Neural cell (in vitro differentiated cells): ENCODE measurements around the gene BGN. TPM values are rescaled to one million over a fixed set of nuclear protein-coding genes. Genes with fewer than 3 reads are reported as not detected.

Experiments
- H2AFZ ChIP-seq: fragments of 200-600, 300-800 bp; sonication (generic), shearing (Covaris generic); 2 replicates; pipeline ENCODE4 v1.6.0; 2014; ENCODE audit warnings: low read depth, mild to moderate bottlenecking, antibody characterized with exemption, low read length, moderate library complexity
- H3F3A ChIP-seq: fragments of 200-600 bp; shearing (Covaris generic); 2 replicates; pipeline ENCODE4 v1.6.1; 2016; ENCODE audit warnings: mild to moderate bottlenecking, moderate library complexity, mixed read lengths, antibody characterized with exemption, low read length; ENCODE audit not compliant: insufficient read depth, poor library complexity, severe bottlenecking
- H3K27ac ChIP-seq: fragments of 200-600, 300-800 bp; sonication (generic), shearing (Covaris generic); 2 replicates; pipeline ENCODE4 v1.5.1; 2014; ENCODE audit warnings: mild to moderate bottlenecking, low read length, moderate library complexity
- H3K27me3 ChIP-seq: fragments of 300-800, 200-600 bp; sonication (generic), shearing (Covaris generic); 2 replicates; pipeline ENCODE4 v1.6.0; 2014; ENCODE audit warnings: mild to moderate bottlenecking, low read depth, low read length, moderate library complexity; ENCODE audit not compliant: insufficient read depth
- H3K36me3 ChIP-seq: fragments of 300-800, 200-600 bp; sonication (generic), shearing (Covaris generic); 2 replicates; pipeline ENCODE4 v1.5.1; 2014; ENCODE audit warnings: mild to moderate bottlenecking, antibody characterized with exemption, low read length, moderate library complexity; ENCODE audit not compliant: insufficient read depth
- H3K4me2 ChIP-seq: fragments of 300-800, 200-600 bp; sonication (generic), shearing (Covaris generic); 2 replicates; pipeline ENCODE4 v1.6.0; 2014; ENCODE audit warnings: mild to moderate bottlenecking, low read length
- H3K4me3 ChIP-seq: fragments of 300-800, 200-600 bp; sonication (generic), shearing (Covaris generic); 2 replicates; pipeline ENCODE4 v1.5.1; 2014; ENCODE audit warnings: mild to moderate bottlenecking, low read length, moderate library complexity
- H3K79me2 ChIP-seq: fragments of 200-600 bp; shearing (Covaris generic); replicated peaks from 2 replicates; pipeline ENCODE4 v1.6.0; 2014; ENCODE audit warnings: mild to moderate bottlenecking, low read length, moderate library complexity; ENCODE audit not compliant: insufficient read depth
- H3K9ac ChIP-seq: fragments of 300-800, 200-600 bp; sonication (generic), shearing (Covaris generic); 2 replicates; pipeline ENCODE4 v1.6.1; 2016; ENCODE audit warnings: mild to moderate bottlenecking, low read length, mixed read lengths
- H3K9me2 ChIP-seq: fragments of 200-600 bp; shearing (Covaris generic); 2 replicates; pipeline ENCODE4 v1.6.1; 2016; ENCODE audit warnings: mild to moderate bottlenecking, low read length, mixed read lengths; ENCODE audit not compliant: insufficient read depth
- H3K9me3 ChIP-seq: fragments of 200-600, 300-800 bp; sonication (generic), shearing (Covaris generic); 2 replicates; pipeline ENCODE4 v1.6.1; 2016; ENCODE audit warnings: mild to moderate bottlenecking, mixed run types, low read length, moderate library complexity, mixed read lengths
- H4K20me1 ChIP-seq: fragments of 200-600 bp; shearing (Covaris generic); 2 replicates; pipeline ENCODE4 v1.6.1; 2016; ENCODE audit warnings: mild to moderate bottlenecking, mixed run types; ENCODE audit not compliant: insufficient read depth
- CTCF ChIP-seq: fragments of 450-650 bp; IDR thresholded peaks from 2 replicates; pipeline ENCODE4 v1.5.1; 2014; ENCODE audit warnings: antibody characterized with exemption, mild to moderate bottlenecking, moderate library complexity; ENCODE audit not compliant: poor library complexity, severe bottlenecking
- EP300 ChIP-seq: fragments of 450-650 bp; conservative IDR thresholded peaks from 2 replicates; pipeline ENCODE4 v1.6.1; 2014; ENCODE audit warnings: antibody characterized with exemption, mild to moderate bottlenecking, moderate library complexity; ENCODE audit not compliant: poor library complexity, severe bottlenecking
- EZH2 ChIP-seq: fragments of 200-600, 300-800 bp; shearing (Covaris generic), sonication (generic); IDR thresholded peaks from 2 replicates; pipeline ENCODE4 v1.6.1; 2014; ENCODE audit warnings: antibody characterized with exemption, low read length, borderline replicate concordance, mild to moderate bottlenecking; ENCODE audit not compliant: insufficient read depth, poor library complexity, severe bottlenecking
- MXI1 ChIP-seq: fragments of 450-650 bp; conservative IDR thresholded peaks from 2 replicates; pipeline ENCODE4 v1.6.1; 2014; ENCODE audit warnings: antibody characterized with exemption, mild to moderate bottlenecking; ENCODE audit not compliant: poor library complexity, severe bottlenecking
- POLR2AphosphoS5 ChIP-seq: IDR thresholded peaks from 2 replicates; pipeline ENCODE4 v1.6.1; 2012
- RAD21 ChIP-seq: fragments of 450-650 bp; conservative IDR thresholded peaks from 2 replicates; pipeline ENCODE4 v1.6.1; 2014; ENCODE audit warnings: antibody characterized with exemption, mild to moderate bottlenecking, moderate library complexity
- REST ChIP-seq: IDR thresholded peaks from 2 replicates; pipeline ENCODE4 v1.6.1; 2012; ENCODE audit warnings: borderline replicate concordance
- SMC3 ChIP-seq: fragments of 450-650 bp; conservative IDR thresholded peaks from 2 replicates; pipeline ENCODE4 v1.6.1; 2014; ENCODE audit warnings: antibody characterized with exemption, mild to moderate bottlenecking, moderate library complexity; ENCODE audit not compliant: poor library complexity
- TAF1 ChIP-seq: IDR thresholded peaks from 2 replicates; pipeline ENCODE4 v1.6.1; 2012; ENCODE audit warnings: low read depth
- polyA plus RNA-seq: library from polyadenylated mRNA; depleted of rRNA; stranded (reverse); fragments of >200 nt; gene quantifications from 2 replicates; pipeline ENCODE4 v1.2.3, GENCODE V29; 2014

The BGN gene
- polyA plus RNA-seq, 1 donor from 2014 or later: not detected

- no peaks in the 10 kb centered on the region for H3K36me3 ChIP-seq
- H3F3A ChIP-seq: no peaks in the 10 kb centered on the region
- H3K9me3 ChIP-seq: no peaks in the 10 kb centered on the region
- H2AFZ ChIP-seq: no peak overlapping the region
- no peaks in the 10 kb centered on the region for H4K20me1 ChIP-seq
- no peak overlapping the region for H3K9ac ChIP-seq
- H3K79me2 ChIP-seq: no peaks in the 10 kb centered on the region
- TF ChIP-seq RAD21: no peak
- TF ChIP-seq SMC3: no peak
- TF ChIP-seq CTCF: no peak
- no peak for TF ChIP-seq REST
- no peak for TF ChIP-seq EZH2
- TF ChIP-seq MXI1: no peak
- TF ChIP-seq EP300: no peak
- no peak for TF ChIP-seq POLR2AphosphoS5
- H3K4me2 ChIP-seq: no peak overlapping the region
- no peak overlapping the region for H3K27ac ChIP-seq
- no peak overlapping the region for H3K4me3 ChIP-seq
- no peaks in the 10 kb centered on the region for H3K27me3 ChIP-seq
- H3K9me2 ChIP-seq: no peaks in the 10 kb centered on the region
Measured at GRCh38 chrX:153457827-153458466, 36.8 kb upstream of the BGN start.

- Histone ChIP-seq H3K4me3 (no peak overlapping the region), H3K27me3 (no peaks in the 10 kb centered on the region), H3F3A (no peaks in the 10 kb centered on the region), H3K27ac (no peak overlapping the region), H3K79me2 (no peaks in the 10 kb centered on the region), H3K9me3 (no peaks in the 10 kb centered on the region), H3K9ac (no peak overlapping the region), H2AFZ (no peak overlapping the region), H3K4me2 (no peak overlapping the region), H4K20me1 (no peaks in the 10 kb centered on the region), H3K36me3 (no peaks in the 10 kb centered on the region), H3K9me2 (no peaks in the 10 kb centered on the region)
- TF ChIP-seq TAF1 (no peak), EP300 (no peak), MXI1 (no peak), EZH2 (no peak), CTCF (no peak), REST (no peak), POLR2AphosphoS5 (no peak), RAD21 (no peak), SMC3 (no peak)
Measured at GRCh38 chrX:153458476-153458875, 36.3 kb upstream of the BGN start.
